ENCODE results near the gene EPHB2. TPM values are rescaled to one million over a fixed set of nuclear protein-coding genes. Genes with fewer than 3 reads are reported as not detected.
A peak's percentile ranks its signal among the peaks of the same experiment; 100 is the strongest.
"Not testable (repeated sequence)": the region's sequence is repeated elsewhere in the genome, so short reads cannot be mapped to it uniquely, and the experiment has no call there.

EPHB2 gene
- polyA plus RNA-seq, 4 donors = 1.1 to 52.5 (median 15.8) TPM

- H3K27me3 ChIP-seq (ENCODE audit: control insufficient read depth in 3 of 3, insufficient read depth in 3 of 3, low read length in 3 of 3) = peaks cover 0 to 5% (median 2%) of the 10 kb centered on the region in 3 donors
- H3K4me1 ChIP-seq (ENCODE audit: control insufficient read depth in 3 of 3, insufficient read depth in 2 of 3, low read depth in 1 of 3, low read length in 2 of 3) = peaks cover 0 to 17% (median 0%) of the 10 kb centered on the region in 3 donors
- FAIRE-seq (no peak), DNase-seq (no peak)
- 89 to 93% (median 92%) methylated on average over 4 of the region's 4 CpGs for WGBS, 3 donors
- no peaks in the 10 kb centered on the region for H3K9me3 ChIP-seq (ENCODE audit: control insufficient read depth in 2 of 2, insufficient read depth in 1 of 2, low read depth in 1 of 2, low read length in 1 of 2)
- no peak overlapping the region for H3K27ac ChIP-seq (ENCODE audit: low read depth in 1 of 3, low read length in 2 of 3)
- H3K4me3 ChIP-seq (ENCODE audit: low read depth in 1 of 3, low read length in 3 of 3) = no peak overlapping the region
- no peaks in the 10 kb centered on the region for H3K36me3 ChIP-seq (ENCODE audit: control insufficient read depth in 3 of 3, insufficient read depth in 2 of 3, low read depth in 1 of 3, low read length in 3 of 3)
Observed at GRCh38 chr1:22671999-22672398, 38.6 kb upstream of the EPHB2 start.

- DNase-seq (peak; percentile 77 to 85), FAIRE-seq (no peak)
- H3K27ac ChIP-seq (ENCODE audit: low read depth in 1 of 3, low read length in 2 of 3) = no peak overlapping the region
- no peak overlapping the region for H3K4me3 ChIP-seq (ENCODE audit: low read depth in 1 of 3, low read length in 3 of 3)
- H3K36me3 ChIP-seq (ENCODE audit: control insufficient read depth in 3 of 3, insufficient read depth in 2 of 3, low read depth in 1 of 3, low read length in 3 of 3) = no peaks in the 10 kb centered on the region
- peaks cover 0 to 5% (median 0%) of the 10 kb centered on the region in 3 donors for H3K27me3 ChIP-seq (ENCODE audit: control insufficient read depth in 3 of 3, insufficient read depth in 3 of 3, low read length in 3 of 3)
- 14 to 30% (median 21%) methylated on average over 16 to 17 of the region's 17 CpGs for WGBS, 3 donors
- H3K9me3 ChIP-seq (ENCODE audit: control insufficient read depth in 2 of 2, insufficient read depth in 1 of 2, low read depth in 1 of 2, low read length in 1 of 2) = no peaks in the 10 kb centered on the region
- peaks cover 0 to 26% (median 0%) of the 10 kb centered on the region in 3 donors for H3K4me1 ChIP-seq (ENCODE audit: control insufficient read depth in 3 of 3, insufficient read depth in 2 of 3, low read depth in 1 of 3, low read length in 2 of 3)
Observed at GRCh38 chr1:22673486-22674409, 36.9 kb upstream of the EPHB2 start.

- FAIRE-seq (no peak), DNase-seq (no peak)
- Histone ChIP-seq H3K36me3 (ENCODE audit: control insufficient read depth in 3 of 3, insufficient read depth in 2 of 3, low read depth in 1 of 3, low read length in 3 of 3) (no peaks in the 10 kb centered on the region), H3K27me3 (ENCODE audit: control insufficient read depth in 3 of 3, insufficient read depth in 3 of 3, low read length in 3 of 3) (peaks cover 0 to 5% (median 0%) of the 10 kb centered on the region in 3 donors), H3K4me3 (ENCODE audit: low read depth in 1 of 3, low read length in 3 of 3) (no peak overlapping the region), H3K4me1 (ENCODE audit: control insufficient read depth in 3 of 3, insufficient read depth in 2 of 3, low read depth in 1 of 3, low read length in 2 of 3) (peaks cover 0 to 26% (median 0%) of the 10 kb centered on the region in 3 donors), H3K9me3 (ENCODE audit: control insufficient read depth in 2 of 2, insufficient read depth in 1 of 2, low read depth in 1 of 2, low read length in 1 of 2) (no peaks in the 10 kb centered on the region), H3K27ac (ENCODE audit: low read depth in 1 of 3, low read length in 2 of 3) (no peak overlapping the region)
- 7 to 38% (median 7%) methylated on average over 1 of the region's 1 CpG for WGBS, 3 donors
Observed at GRCh38 chr1:22674410-22674749, 36.3 kb upstream of the EPHB2 start.

- H3K4me3 ChIP-seq (ENCODE audit: low read depth in 1 of 3, low read length in 3 of 3); H3K36me3 ChIP-seq (ENCODE audit: control insufficient read depth in 3 of 3, insufficient read depth in 2 of 3, low read depth in 1 of 3, low read length in 3 of 3); FAIRE-seq; H3K9me3 ChIP-seq (ENCODE audit: control insufficient read depth in 2 of 2, insufficient read depth in 1 of 2, low read depth in 1 of 2, low read length in 1 of 2); H3K27me3 ChIP-seq (ENCODE audit: control insufficient read depth in 3 of 3, insufficient read depth in 3 of 3, low read length in 3 of 3); DNase-seq: not testable (repeated sequence)
- WGBS, 3 donors = 65 to 78% (median 70%) methylated on average over 15 of the region's 15 CpGs
- Histone ChIP-seq H3K27ac (ENCODE audit: low read depth in 1 of 3, low read length in 2 of 3) (peak overlapping the region in 2 of 3 donors; percentile 47 to 79), H3K4me1 (ENCODE audit: control insufficient read depth in 3 of 3, insufficient read depth in 2 of 3, low read depth in 1 of 3, low read length in 2 of 3) (peaks cover 0 to 32% (median 0%) of the 10 kb centered on the region in 3 donors)
Observed at GRCh38 chr1:22676151-22676550, 34.5 kb upstream of the EPHB2 start.

- Histone ChIP-seq H3K4me3 (ENCODE audit: low read depth in 1 of 3, low read length in 3 of 3) (peak overlapping the region in 2 of 3 donors; percentile 20 to 23), H3K4me1 (ENCODE audit: control insufficient read depth in 3 of 3, insufficient read depth in 2 of 3, low read depth in 1 of 3, low read length in 2 of 3) (peaks cover 0 to 32% (median 0%) of the 10 kb centered on the region in 3 donors), H3K27me3 (ENCODE audit: control insufficient read depth in 3 of 3, insufficient read depth in 3 of 3, low read length in 3 of 3) (peaks cover 0 to 5% (median 0%) of the 10 kb centered on the region in 3 donors), H3K36me3 (ENCODE audit: control insufficient read depth in 3 of 3, insufficient read depth in 2 of 3, low read depth in 1 of 3, low read length in 3 of 3) (no peaks in the 10 kb centered on the region), H3K27ac (ENCODE audit: low read depth in 1 of 3, low read length in 2 of 3) (peak overlapping the region in 2 of 3 donors; percentile 47 to 79), H3K9me3 (ENCODE audit: control insufficient read depth in 2 of 2, insufficient read depth in 1 of 2, low read depth in 1 of 2, low read length in 1 of 2) (no peaks in the 10 kb centered on the region)
- 22 to 56% (median 33%) methylated on average over 18 to 37 of the region's 37 CpGs for WGBS, 3 donors
- DNase-seq = peak; percentile 61 to 71
- no peak for FAIRE-seq
Observed at GRCh38 chr1:22676916-22677583, 33.6 kb upstream of the EPHB2 start.

GRCh38 chr1:22677931-22678896 lies 32.4 kb upstream of the EPHB2 start:
- DNase-seq (no peak), FAIRE-seq (no peak)
- WGBS, 3 donors = 82 to 86% (median 83%) methylated on average over 9 to 13 of the region's 13 CpGs
- no peaks in the 10 kb centered on the region for H3K36me3 ChIP-seq (ENCODE audit: control insufficient read depth in 3 of 3, insufficient read depth in 2 of 3, low read depth in 1 of 3, low read length in 3 of 3)
- no peak overlapping the region for H3K4me3 ChIP-seq (ENCODE audit: low read depth in 1 of 3, low read length in 3 of 3)
- H3K27me3 ChIP-seq (ENCODE audit: control insufficient read depth in 3 of 3, insufficient read depth in 3 of 3, low read length in 3 of 3) = peaks cover 0 to 5% (median 0%) of the 10 kb centered on the region in 3 donors
- peaks cover 0 to 32% (median 0%) of the 10 kb centered on the region in 3 donors for H3K4me1 ChIP-seq (ENCODE audit: control insufficient read depth in 3 of 3, insufficient read depth in 2 of 3, low read depth in 1 of 3, low read length in 2 of 3)
- H3K27ac ChIP-seq (ENCODE audit: low read depth in 1 of 3, low read length in 2 of 3) = peak overlapping the region in 2 of 3 donors; percentile 47 to 79
- no peaks in the 10 kb centered on the region for H3K9me3 ChIP-seq (ENCODE audit: control insufficient read depth in 2 of 2, insufficient read depth in 1 of 2, low read depth in 1 of 2, low read length in 1 of 2)

- no peak for FAIRE-seq
- no peaks in the 10 kb centered on the region for H3K9me3 ChIP-seq (ENCODE audit: control insufficient read depth in 2 of 2, insufficient read depth in 1 of 2, low read depth in 1 of 2, low read length in 1 of 2)
- H3K27me3 ChIP-seq (ENCODE audit: control insufficient read depth in 3 of 3, insufficient read depth in 3 of 3, low read length in 3 of 3) = no peaks in the 10 kb centered on the region
- no peaks in the 10 kb centered on the region for H3K36me3 ChIP-seq (ENCODE audit: control insufficient read depth in 3 of 3, insufficient read depth in 2 of 3, low read depth in 1 of 3, low read length in 3 of 3)
- DNase-seq = peak; percentile 47 to 75
- H3K4me3 ChIP-seq (ENCODE audit: low read depth in 1 of 3, low read length in 3 of 3) = no peak overlapping the region
- peaks cover 0 to 26% (median 0%) of the 10 kb centered on the region in 3 donors for H3K4me1 ChIP-seq (ENCODE audit: control insufficient read depth in 3 of 3, insufficient read depth in 2 of 3, low read depth in 1 of 3, low read length in 2 of 3)
- WGBS, 3 donors = 9 to 40% (median 37%) methylated on average over 9 of the region's 9 CpGs
- peak overlapping the region in 2 of 3 donors; percentile 9 to 42 for H3K27ac ChIP-seq (ENCODE audit: low read depth in 1 of 3, low read length in 2 of 3)
Observed at GRCh38 chr1:22680726-22681125, 29.9 kb upstream of the EPHB2 start.
